ENCODE measurements around the gene STX18.

- TF ChIP-seq CEBPB (IDR thresholded peaks at IDR 0.05; ENCODE audit: low read depth) (no peak), POLR2AphosphoS5 (IDR thresholded peaks at IDR 0.05; ENCODE audit: low read depth, low read length) (no peak)
- TF ChIP-seq, protein P1, sequence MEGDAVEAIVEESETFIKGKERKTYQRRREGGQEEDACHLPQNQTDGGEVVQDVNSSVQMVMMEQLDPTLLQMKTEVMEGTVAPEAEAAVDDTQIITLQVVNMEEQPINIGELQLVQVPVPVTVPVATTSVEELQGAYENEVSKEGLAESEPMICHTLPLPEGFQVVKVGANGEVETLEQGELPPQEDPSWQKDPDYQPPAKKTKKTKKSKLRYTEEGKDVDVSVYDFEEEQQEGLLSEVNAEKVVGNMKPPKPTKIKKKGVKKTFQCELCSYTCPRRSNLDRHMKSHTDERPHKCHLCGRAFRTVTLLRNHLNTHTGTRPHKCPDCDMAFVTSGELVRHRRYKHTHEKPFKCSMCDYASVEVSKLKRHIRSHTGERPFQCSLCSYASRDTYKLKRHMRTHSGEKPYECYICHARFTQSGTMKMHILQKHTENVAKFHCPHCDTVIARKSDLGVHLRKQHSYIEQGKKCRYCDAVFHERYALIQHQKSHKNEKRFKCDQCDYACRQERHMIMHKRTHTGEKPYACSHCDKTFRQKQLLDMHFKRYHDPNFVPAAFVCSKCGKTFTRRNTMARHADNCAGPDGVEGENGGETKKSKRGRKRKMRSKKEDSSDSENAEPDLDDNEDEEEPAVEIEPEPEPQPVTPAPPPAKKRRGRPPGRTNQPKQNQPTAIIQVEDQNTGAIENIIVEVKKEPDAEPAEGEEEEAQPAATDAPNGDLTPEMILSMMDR (IDR thresholded peaks at IDR 0.05 in 2 of 3, conservative IDR thresholded peaks at IDR 0.05 in 1 of 3; ENCODE audit: borderline replicate concordance in 1 of 3, insufficient read depth in 1 of 3, low read depth in 2 of 3, low read length in 2 of 3) = no peak
- TF ChIP-seq, protein P2, sequence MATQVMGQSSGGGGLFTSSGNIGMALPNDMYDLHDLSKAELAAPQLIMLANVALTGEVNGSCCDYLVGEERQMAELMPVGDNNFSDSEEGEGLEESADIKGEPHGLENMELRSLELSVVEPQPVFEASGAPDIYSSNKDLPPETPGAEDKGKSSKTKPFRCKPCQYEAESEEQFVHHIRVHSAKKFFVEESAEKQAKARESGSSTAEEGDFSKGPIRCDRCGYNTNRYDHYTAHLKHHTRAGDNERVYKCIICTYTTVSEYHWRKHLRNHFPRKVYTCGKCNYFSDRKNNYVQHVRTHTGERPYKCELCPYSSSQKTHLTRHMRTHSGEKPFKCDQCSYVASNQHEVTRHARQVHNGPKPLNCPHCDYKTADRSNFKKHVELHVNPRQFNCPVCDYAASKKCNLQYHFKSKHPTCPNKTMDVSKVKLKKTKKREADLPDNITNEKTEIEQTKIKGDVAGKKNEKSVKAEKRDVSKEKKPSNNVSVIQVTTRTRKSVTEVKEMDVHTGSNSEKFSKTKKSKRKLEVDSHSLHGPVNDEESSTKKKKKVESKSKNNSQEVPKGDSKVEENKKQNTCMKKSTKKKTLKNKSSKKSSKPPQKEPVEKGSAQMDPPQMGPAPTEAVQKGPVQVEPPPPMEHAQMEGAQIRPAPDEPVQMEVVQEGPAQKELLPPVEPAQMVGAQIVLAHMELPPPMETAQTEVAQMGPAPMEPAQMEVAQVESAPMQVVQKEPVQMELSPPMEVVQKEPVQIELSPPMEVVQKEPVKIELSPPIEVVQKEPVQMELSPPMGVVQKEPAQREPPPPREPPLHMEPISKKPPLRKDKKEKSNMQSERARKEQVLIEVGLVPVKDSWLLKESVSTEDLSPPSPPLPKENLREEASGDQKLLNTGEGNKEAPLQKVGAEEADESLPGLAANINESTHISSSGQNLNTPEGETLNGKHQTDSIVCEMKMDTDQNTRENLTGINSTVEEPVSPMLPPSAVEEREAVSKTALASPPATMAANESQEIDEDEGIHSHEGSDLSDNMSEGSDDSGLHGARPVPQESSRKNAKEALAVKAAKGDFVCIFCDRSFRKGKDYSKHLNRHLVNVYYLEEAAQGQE (IDR thresholded peaks at IDR 0.05; ENCODE audit: low read depth) = no peak
Observed at GRCh38 chr4:4580494-4580893, 38.6 kb upstream of the STX18 start.
